Ramos (cell line): Measurements from ENCODE around the gene TUBGCP4.

ENCODE experiments used
- in situ Hi-C: fragments of 300-500 bp; cut with MboI; formaldehyde crosslinking; loops from one replicate; pipeline ENCODE4 v1.14.3; 2022; ENCODE audit warnings: low sequenced_read_pairs; ENCODE audit not compliant: unreplicated experiment

The TUBGCP4 gene

GRCh38 chr15:43403616-43404015, 32.7 kb downstream of the TUBGCP4 start:
- in situ Hi-C loops = no loop called here

GRCh38 chr15:43404130-43404529, 33.2 kb downstream of the TUBGCP4 start:
- in situ Hi-C loops = no loop called here

- in situ Hi-C loops = no loop called here
Measured at GRCh38 chr15:43406189-43406588, 35.3 kb downstream of the TUBGCP4 start.

- in situ Hi-C loops = no loop called here
Measured at GRCh38 chr15:43406808-43407207, 35.9 kb downstream of the TUBGCP4 start.

- in situ Hi-C loops = no loop called here
Measured at GRCh38 chr15:43408789-43409188, 37.9 kb downstream of the TUBGCP4 start.

GRCh38 chr15:43410572-43411214, 39.8 kb downstream of the TUBGCP4 start:
- in situ Hi-C loops = no loop called here

GRCh38 chr15:43412096-43412495, 41.2 kb downstream of the TUBGCP4 start:
- in situ Hi-C loops = no loop called here

- in situ Hi-C loops = no loop called here
Measured at GRCh38 chr15:43414196-43414595, 43.3 kb downstream of the TUBGCP4 start.

- in situ Hi-C loops = no loop called here
Measured at GRCh38 chr15:43420435-43420834, 49.5 kb downstream of the TUBGCP4 start.

- in situ Hi-C loops = no loop called here
Measured at GRCh38 chr15:43420876-43421275, 50.0 kb downstream of the TUBGCP4 start.

GRCh38 chr15:43423793-43424192, 52.9 kb downstream of the TUBGCP4 start:
- in situ Hi-C loops = no loop called here

- in situ Hi-C loops = no loop called here
Measured at GRCh38 chr15:43429687-43430086, 58.8 kb downstream of the TUBGCP4 start.

GRCh38 chr15:43433165-43433564, 62.3 kb downstream of the TUBGCP4 start:
- in situ Hi-C loops = no loop called here

GRCh38 chr15:43433661-43434303, 62.9 kb downstream of the TUBGCP4 start:
- in situ Hi-C loops = no loop called here

- in situ Hi-C loops = no loop called here
Measured at GRCh38 chr15:43434446-43434845, 63.5 kb downstream of the TUBGCP4 start.

- in situ Hi-C loops = no loop called here
Measured at GRCh38 chr15:43436395-43436794, 65.5 kb downstream of the TUBGCP4 start.

- in situ Hi-C loops = no loop called here
Measured at GRCh38 chr15:43439268-43439667, 68.4 kb downstream of the TUBGCP4 start.

- in situ Hi-C loops = no loop called here
Measured at GRCh38 chr15:43440721-43441281, 69.9 kb downstream of the TUBGCP4 start.

GRCh38 chr15:43441316-43441715, 70.4 kb downstream of the TUBGCP4 start:
- in situ Hi-C loops = no loop called here

- in situ Hi-C loops = no loop called here
Measured at GRCh38 chr15:43446344-43446743, 75.4 kb downstream of the TUBGCP4 start.

- in situ Hi-C loops = no loop called here
Measured at GRCh38 chr15:43449981-43450380, 79.1 kb downstream of the TUBGCP4 start.
